BE2C (cell line): Measurements from ENCODE around the gene AKR1B15.
"Not testable (repeated sequence)": the region's sequence is repeated elsewhere in the genome, so short reads cannot be mapped to it uniquely, and the experiment has no call there.

Experiments used
- DNase-seq: peaks from one replicate; pipeline ENCODE4 v3.0.0-alpha.2; 2020
- H3K27me3 ChIP-seq: fragments of 250-450 bp; sonication (Bioruptor Pico); 2 replicates; pipeline ENCODE4 v1.5.1; 2020; ENCODE audit warnings: mild to moderate bottlenecking
- H3K36me3 ChIP-seq: fragments of 250-450 bp; sonication (Bioruptor Pico); 2 replicates; pipeline ENCODE4 v1.5.1; 2020; ENCODE audit warnings: mild to moderate bottlenecking
- H3K4me1 ChIP-seq: fragments of 250-450 bp; sonication (Bioruptor Pico); 2 replicates; pipeline ENCODE4 v1.5.1; 2020
- H3K4me3 ChIP-seq: 2 replicates; pipeline ENCODE4 v1.5.1; 2011; ENCODE audit warnings: low read depth, low read length
- H3K9me3 ChIP-seq: fragments of 250-450 bp; sonication (Bioruptor Pico); 2 replicates; pipeline ENCODE4 v1.5.1; 2020
- TF ChIP-seq, protein P1 (sequence below): IDR thresholded peaks from 2 replicates; pipeline ENCODE4 v1.5.1; 2012; ENCODE audit warnings: mild to moderate bottlenecking, low read depth, low read length

Gene AKR1B15

DNA sequence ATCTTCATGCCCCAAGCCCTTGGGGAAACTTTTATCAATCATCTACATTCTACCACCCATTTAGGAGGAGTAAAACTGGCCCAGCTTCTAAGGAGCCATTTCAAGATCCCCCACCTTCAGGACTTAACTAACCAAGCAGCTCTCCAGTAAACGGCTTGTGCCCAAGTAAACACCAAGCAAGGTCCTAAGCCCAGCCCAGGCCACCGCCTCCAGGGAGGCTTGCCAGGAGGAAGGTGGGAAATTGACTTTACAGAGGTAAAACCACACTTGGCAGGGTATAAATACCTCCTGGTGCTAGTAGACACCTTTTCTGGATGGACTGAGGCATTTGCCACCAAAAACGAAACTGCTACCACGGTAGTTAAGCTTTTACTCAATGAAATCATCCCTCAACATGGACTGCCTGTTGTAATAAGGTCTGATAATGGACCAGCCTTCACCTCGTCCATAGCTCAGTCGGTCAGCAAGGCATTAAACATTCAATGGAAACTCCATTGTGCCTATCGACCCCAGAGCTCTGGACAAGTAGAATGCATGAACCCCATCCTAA, 5.6 kb downstream of the AKR1B15 start:
- Histone ChIP-seq H3K9me3 (no peaks in the 10 kb centered on the region; the same call in 1 of the 2 replicates), H3K27me3 (peaks cover 60% of the 10 kb centered on the region), H3K4me1 (no peaks in the 10 kb centered on the region), H3K4me3 (no peak overlapping the region), H3K36me3 (no peaks in the 10 kb centered on the region)
- DNase-seq: no peak
- TF ChIP-seq, protein P1, sequence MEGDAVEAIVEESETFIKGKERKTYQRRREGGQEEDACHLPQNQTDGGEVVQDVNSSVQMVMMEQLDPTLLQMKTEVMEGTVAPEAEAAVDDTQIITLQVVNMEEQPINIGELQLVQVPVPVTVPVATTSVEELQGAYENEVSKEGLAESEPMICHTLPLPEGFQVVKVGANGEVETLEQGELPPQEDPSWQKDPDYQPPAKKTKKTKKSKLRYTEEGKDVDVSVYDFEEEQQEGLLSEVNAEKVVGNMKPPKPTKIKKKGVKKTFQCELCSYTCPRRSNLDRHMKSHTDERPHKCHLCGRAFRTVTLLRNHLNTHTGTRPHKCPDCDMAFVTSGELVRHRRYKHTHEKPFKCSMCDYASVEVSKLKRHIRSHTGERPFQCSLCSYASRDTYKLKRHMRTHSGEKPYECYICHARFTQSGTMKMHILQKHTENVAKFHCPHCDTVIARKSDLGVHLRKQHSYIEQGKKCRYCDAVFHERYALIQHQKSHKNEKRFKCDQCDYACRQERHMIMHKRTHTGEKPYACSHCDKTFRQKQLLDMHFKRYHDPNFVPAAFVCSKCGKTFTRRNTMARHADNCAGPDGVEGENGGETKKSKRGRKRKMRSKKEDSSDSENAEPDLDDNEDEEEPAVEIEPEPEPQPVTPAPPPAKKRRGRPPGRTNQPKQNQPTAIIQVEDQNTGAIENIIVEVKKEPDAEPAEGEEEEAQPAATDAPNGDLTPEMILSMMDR: no peak

DNA sequence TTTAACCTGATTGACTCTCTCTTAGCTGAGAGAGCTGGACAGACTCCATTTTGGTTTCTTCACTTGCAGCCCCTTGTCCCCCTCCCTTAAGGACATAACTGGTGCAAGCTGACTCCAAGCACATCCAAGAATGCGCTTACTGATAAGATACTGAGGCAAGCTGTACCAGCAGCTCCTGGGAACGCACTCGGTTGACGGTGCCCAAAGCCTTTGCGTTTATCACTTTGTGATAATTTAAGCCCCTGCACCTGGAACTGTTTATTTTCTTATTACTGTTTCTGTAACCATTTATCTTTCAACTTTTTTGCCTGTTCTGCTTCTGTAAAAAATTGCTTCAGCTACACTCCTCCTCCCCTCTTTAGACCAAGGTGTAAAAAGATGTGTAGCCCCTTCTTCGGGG, 8.5 kb downstream of the AKR1B15 start:
- DNase-seq: no peak

DNA sequence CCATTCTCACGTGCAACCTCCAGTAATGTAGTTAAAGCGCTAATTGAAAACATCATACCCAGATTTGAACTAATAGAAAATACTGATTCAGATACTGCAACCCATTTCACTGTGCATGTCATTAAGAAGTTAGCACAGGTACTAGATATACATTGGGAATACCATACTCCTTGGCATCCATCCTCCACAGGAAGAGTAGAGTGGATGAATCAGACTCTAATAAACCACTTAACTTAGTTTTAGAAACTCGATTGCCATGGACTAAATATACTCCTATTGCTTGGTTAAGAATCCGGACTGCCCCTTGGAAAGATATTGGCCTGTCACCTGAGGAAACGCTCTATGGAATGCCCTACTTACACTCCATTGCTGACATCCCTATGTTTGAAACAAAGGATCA, 9.5 kb downstream of the AKR1B15 start:
- DNase-seq: no peak
- TF ChIP-seq, protein P1: no peak
- H3K27me3 ChIP-seq: peaks cover 36% of the 10 kb centered on the region
- H3K9me3 ChIP-seq: no peaks in the 10 kb centered on the region; the same call in 1 of the 2 replicates
- no peaks in the 10 kb centered on the region for H3K36me3 ChIP-seq
- no peak overlapping the region for H3K4me3 ChIP-seq
- H3K4me1 ChIP-seq: no peaks in the 10 kb centered on the region

More for the DNA sequence above, 8.5 kb downstream of the AKR1B15 start:
- Histone ChIP-seq H3K4me1 (no peaks in the 10 kb centered on the region), H3K9me3 (no peaks in the 10 kb centered on the region; the same call in 1 of the 2 replicates), H3K4me3 (no peak overlapping the region), H3K27me3 (peaks cover 38% of the 10 kb centered on the region), H3K36me3 (no peaks in the 10 kb centered on the region)
- TF ChIP-seq, protein P1: no peak

DNA sequence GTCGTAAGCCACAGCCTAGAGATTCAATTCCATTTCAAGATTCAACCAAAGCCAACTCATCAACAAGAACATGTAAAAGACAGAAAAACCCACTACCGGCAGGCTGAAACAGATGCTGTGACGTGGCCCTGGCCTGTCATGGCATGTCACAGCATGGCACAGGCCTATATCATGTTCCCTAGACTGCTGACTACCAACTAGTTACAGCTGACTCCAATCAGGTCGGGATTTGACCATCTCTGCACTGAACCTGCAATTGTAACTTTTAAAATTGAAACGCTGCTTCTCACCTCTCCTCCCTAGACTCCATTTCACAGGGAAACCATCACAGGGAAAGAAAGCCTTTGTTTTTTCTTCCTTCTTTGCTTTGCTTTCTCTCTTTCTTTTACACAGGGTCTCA, 12.7 kb downstream of the AKR1B15 start:
- H3K9me3 ChIP-seq, DNase-seq, H3K4me3 ChIP-seq, H3K36me3 ChIP-seq, H3K4me1 ChIP-seq: not testable (repeated sequence)
- H3K27me3 ChIP-seq: peaks cover 17% of the 10 kb centered on the region

DNA sequence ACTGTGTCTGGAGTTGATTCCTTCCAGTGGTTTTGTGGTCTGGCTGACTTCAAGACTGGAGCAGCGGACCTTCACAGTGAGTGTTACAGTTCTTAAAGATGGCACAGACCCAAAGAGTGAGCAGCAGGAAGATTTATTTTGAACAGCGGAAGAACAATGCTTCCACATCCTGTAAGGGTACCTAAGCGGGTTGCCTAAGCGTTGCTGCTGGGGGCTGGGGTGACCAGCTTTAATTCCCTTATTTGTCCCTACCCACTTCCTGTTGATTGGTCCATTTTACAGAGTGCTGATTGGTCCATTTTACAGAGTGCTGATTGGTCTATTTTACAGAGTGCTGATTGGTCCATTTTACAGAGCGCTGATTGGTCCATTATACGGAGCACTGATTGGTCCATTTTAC, 13.2 kb downstream of the AKR1B15 start:
- no peak overlapping the region for H3K4me3 ChIP-seq
- no peaks in the 10 kb centered on the region for H3K36me3 ChIP-seq
- DNase-seq: no peak
- no peaks in the 10 kb centered on the region; the same call in 1 of the 2 replicates for H3K9me3 ChIP-seq
- no peaks in the 10 kb centered on the region for H3K4me1 ChIP-seq
- TF ChIP-seq, protein P1: no peak
- H3K27me3 ChIP-seq: peaks cover 12% of the 10 kb centered on the region

DNA sequence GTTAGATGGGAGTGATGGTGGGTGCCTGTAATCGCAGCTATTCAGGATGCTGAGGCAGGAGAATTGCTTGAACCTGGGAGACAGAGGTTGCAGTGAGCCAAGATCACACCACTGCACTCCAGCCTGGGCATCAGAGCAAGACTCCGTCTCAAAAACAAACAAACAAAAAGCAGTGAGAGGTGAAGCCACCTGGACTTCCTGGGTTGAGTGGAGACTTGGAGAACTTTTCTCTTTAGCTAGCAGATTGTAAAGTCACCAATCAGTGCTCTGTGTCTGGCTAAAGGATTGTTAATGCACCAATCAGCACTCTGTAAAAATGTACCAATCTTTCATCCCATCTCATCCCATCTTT, 14.5 kb downstream of the AKR1B15 start:
- not testable (repeated sequence) for H3K36me3 ChIP-seq, DNase-seq, H3K9me3 ChIP-seq, H3K4me3 ChIP-seq, H3K27me3 ChIP-seq, H3K4me1 ChIP-seq

DNA sequence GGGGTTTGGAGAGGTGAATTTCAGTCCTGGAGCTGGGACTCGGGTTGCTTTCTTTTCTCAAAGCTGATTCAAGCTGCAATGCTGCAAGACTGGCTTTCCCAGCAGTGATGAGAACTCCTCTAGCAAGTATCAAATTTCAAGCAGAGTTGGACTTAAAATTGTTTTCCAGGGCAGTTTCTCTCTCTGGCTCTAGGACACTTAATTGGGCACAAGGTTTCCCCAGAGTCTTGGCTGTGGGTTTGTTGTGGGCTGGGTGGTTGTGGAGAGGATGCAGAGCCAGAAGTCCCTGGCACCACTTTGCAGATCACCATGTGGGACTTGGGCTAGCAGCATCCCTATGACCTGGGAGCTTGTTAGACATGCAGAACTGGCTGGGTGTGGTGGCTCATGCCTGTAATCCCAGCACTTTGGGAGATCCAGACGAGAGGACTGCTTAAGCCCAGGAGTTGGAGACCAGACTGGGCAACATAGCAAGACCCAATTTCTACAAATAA, 16.8 kb downstream of the AKR1B15 start:
- H3K4me3 ChIP-seq: no peak overlapping the region
- no peaks in the 10 kb centered on the region for H3K4me1 ChIP-seq
- no peaks in the 10 kb centered on the region for H3K27me3 ChIP-seq
- no peak for DNase-seq
- no peaks in the 10 kb centered on the region; the same call in 1 of the 2 replicates for H3K9me3 ChIP-seq
- H3K36me3 ChIP-seq: no peaks in the 10 kb centered on the region
- TF ChIP-seq, protein P1: no peak
